Keratinocyte (primary cell): ENCODE results near the gene SLC41A3. TPM values are rescaled to one million over a fixed set of nuclear protein-coding genes. Genes with fewer than 3 reads are reported as not detected.

Experiments
- DNase-seq: peaks from one replicate; pipeline ENCODE4 v3.0.0-alpha.2; 2011; ENCODE audit warnings: low read depth, missing footprints, low spot score
- FAIRE-seq: peaks from 2 replicates; lab custom pipeline; 2011; peaks lifted over from hg19 to GRCh38; lab: Jason Lieb, UNC
- H2AFZ ChIP-seq: 2 replicates; pipeline ENCODE4 v1.6.0; 2012; ENCODE audit warnings: low read length, control low read depth, inconsistent platforms; ENCODE audit not compliant: control insufficient read depth
- H3K27ac ChIP-seq: 2 replicates; pipeline ENCODE4 v1.5.1; 2011; ENCODE audit warnings: low read length; ENCODE audit not compliant: control insufficient read depth, insufficient read depth
- H3K27me3 ChIP-seq: 3 replicates; pipeline ENCODE4 v1.6.0; 2011; ENCODE audit warnings: low read length; ENCODE audit not compliant: control insufficient read depth, insufficient read depth; ENCODE audit errors: extremely low read depth
- H3K36me3 ChIP-seq, 2 experiments: 2 replicates in 1 of 2; 3 replicates in 1 of 2; pipeline ENCODE4 v1.5.1; 2011; ENCODE audit warnings: low read length in 2 of 2, mild to moderate bottlenecking in 1 of 2; ENCODE audit not compliant: control insufficient read depth in 2 of 2, insufficient read depth in 2 of 2; ENCODE audit errors: extremely low read depth in 1 of 2
- H3K4me1 ChIP-seq: 3 replicates; pipeline ENCODE4 v1.5.1; 2011; ENCODE audit warnings: low read length; ENCODE audit not compliant: control insufficient read depth, insufficient read depth; ENCODE audit errors: extremely low read depth
- H3K4me2 ChIP-seq: 3 replicates; pipeline ENCODE4 v1.6.0; 2011; ENCODE audit warnings: low read depth, low read length; ENCODE audit not compliant: control insufficient read depth, insufficient read depth; ENCODE audit errors: extremely low read depth
- H3K4me3 ChIP-seq, 3 experiments: fragments of 200-600 bp in 1 of 3; sonication (generic) in 1 of 3; 2 replicates in 2 of 3; 3 replicates in 1 of 3; pipeline ENCODE4 v1.5.1; 2011 to 2016; ENCODE audit warnings: low read length in 3 of 3, mild to moderate bottlenecking in 3 of 3, control low read depth in 2 of 3, inconsistent platforms in 1 of 3, low read depth in 1 of 3, mixed read lengths in 1 of 3, mixed run types in 1 of 3, moderate library complexity in 1 of 3; ENCODE audit not compliant: control insufficient read depth in 2 of 3, insufficient read depth in 2 of 3; ENCODE audit errors: extremely low read depth in 1 of 3
- H3K79me2 ChIP-seq: 2 replicates; pipeline ENCODE4 v1.6.0; 2012; ENCODE audit warnings: low read length; ENCODE audit not compliant: control insufficient read depth, insufficient read depth
- H3K9ac ChIP-seq: 3 replicates; pipeline ENCODE4 v1.6.0; 2011; ENCODE audit warnings: low read length; ENCODE audit not compliant: control insufficient read depth, insufficient read depth; ENCODE audit errors: extremely low read depth
- H3K9me1 ChIP-seq: 3 replicates; pipeline ENCODE4 v1.6.0; 2011; ENCODE audit warnings: low read length; ENCODE audit not compliant: control insufficient read depth, insufficient read depth; ENCODE audit errors: extremely low read depth
- H3K9me3 ChIP-seq: 2 replicates; pipeline ENCODE4 v1.5.1; 2012; ENCODE audit warnings: low read depth, low read length; ENCODE audit not compliant: control insufficient read depth
- H4K20me1 ChIP-seq: 3 replicates; pipeline ENCODE4 v1.6.0; 2011; ENCODE audit warnings: low read length; ENCODE audit not compliant: control insufficient read depth, insufficient read depth; ENCODE audit errors: extremely low read depth
- CTCF ChIP-seq, 3 experiments: IDR thresholded peaks in 1 of 3; conservative IDR thresholded peaks in 1 of 3; optimal IDR thresholded peaks in 1 of 3; 2 replicates in 2 of 3; 3 replicates in 1 of 3; pipeline versions ENCODE3 to v1.5.1; 2011; ENCODE audit warnings: low read length in 3 of 3, mild to moderate bottlenecking in 3 of 3, moderate library complexity in 2 of 3, control low read depth in 1 of 3, inconsistent platforms in 1 of 3; ENCODE audit not compliant: insufficient read depth in 2 of 3; ENCODE audit errors: extremely low read depth in 1 of 3
- EZH2 ChIP-seq: IDR thresholded peaks from one replicate; pipeline ENCODE4 v1.6.1; 2012; ENCODE audit warnings: inconsistent platforms, mild to moderate bottlenecking, low read length, moderate library complexity
- dilution Hi-C: fragments of 300-500 bp; cut with MboI; formaldehyde crosslinking; loops from one replicate; pipeline ENCODE4 v1.7.0; 2020; ENCODE audit warnings: low sequenced_read_pairs; ENCODE audit not compliant: extremely low pct_ligation_motif_present
- polyA plus RNA-seq, 5 experiments: library from polyadenylated mRNA; depleted of rRNA in 3 of 5; stranded (reverse) in 3 of 5; stranded (forward) in 1 of 5; unstranded in 1 of 5; fragments of >200 nt; gene quantifications; 1 replicate in 1 of 5; 2 replicates in 3 of 5; 3 replicates in 1 of 5; pipeline versions ENCODE4 v1.2.1 to v1.2.3, GENCODE V29; 2011 to 2012; ENCODE audit warnings: missing spikeins in 2 of 5, low read depth in 1 of 5, low replicate concordance in 1 of 5

The SLC41A3 gene
- polyA plus RNA-seq, 1 donor (not counting 4 experiments of a cell fraction or from before 2014, with no cell fraction given) = 30.2 TPM

GRCh38 chr3:126106336-126107202 is 22.6 kb upstream of the SLC41A3 start:
- Histone ChIP-seq H3K27me3 (no peaks in the 10 kb centered on the region), H3K36me3 (no peaks in the 10 kb centered on the region), H3K9me1 (no peaks in the 10 kb centered on the region), H3K4me3 (no peak overlapping the region), H3K4me2 (no peak overlapping the region), H3K27ac (no peak overlapping the region), H3K79me2 (no peaks in the 10 kb centered on the region), H2AFZ (no peak overlapping the region), H3K4me1 (no peaks in the 10 kb centered on the region), H4K20me1 (no peaks in the 10 kb centered on the region), H3K9ac (no peak overlapping the region), H3K9me3 (no peaks in the 10 kb centered on the region)
- TF ChIP-seq EZH2 (no peak), CTCF (optimal IDR thresholded peaks at IDR 0.05 in 1 of 3, IDR thresholded peaks at IDR 0.05 in 1 of 3, conservative IDR thresholded peaks at IDR 0.05 in 1 of 3; ENCODE audit: extremely low read depth in 1 of 3, insufficient read depth in 2 of 3, low read length in 3 of 3) (no peak)
- no peak for DNase-seq
- no peak for FAIRE-seq
- dilution Hi-C loops = no loop called here

- no peak for TF ChIP-seq CTCF (optimal IDR thresholded peaks at IDR 0.05 in 1 of 3, IDR thresholded peaks at IDR 0.05 in 1 of 3, conservative IDR thresholded peaks at IDR 0.05 in 1 of 3; ENCODE audit: extremely low read depth in 1 of 3, insufficient read depth in 2 of 3, low read length in 3 of 3)
- no peak for TF ChIP-seq EZH2
- Histone ChIP-seq H2AFZ (no peak overlapping the region), H4K20me1 (no peaks in the 10 kb centered on the region), H3K9ac (no peak overlapping the region), H3K27ac (no peak overlapping the region), H3K9me1 (no peaks in the 10 kb centered on the region), H3K27me3 (no peaks in the 10 kb centered on the region), H3K36me3 (no peaks in the 10 kb centered on the region), H3K79me2 (no peaks in the 10 kb centered on the region), H3K9me3 (no peaks in the 10 kb centered on the region), H3K4me2 (no peak overlapping the region), H3K4me1 (no peaks in the 10 kb centered on the region), H3K4me3 (no peak overlapping the region)
- FAIRE-seq (no peak), DNase-seq (no peak)
- dilution Hi-C loops = no loop called here
These were observed 21.8 kb upstream of the SLC41A3 start for GRCh38 chr3:126105691-126106187.
